NCI-H2196 (cell line): ENCODE data around the gene KDM4B.
"Not testable (repeated sequence)": the region's sequence is repeated elsewhere in the genome, so short reads cannot be mapped to it uniquely, and the experiment has no call there.

Experiments
- DNase-seq: peaks from one replicate; lab custom pipeline; 2025; ENCODE audit not compliant: unreplicated experiment; lab: John Stamatoyannopoulos, UW

The KDM4B gene

GRCh38 chr19:5193192-5193591 lies 224.3 kb downstream of the KDM4B start:
- DNase-seq = no peak

- no peak for DNase-seq
These were observed 225.7 kb downstream of the KDM4B start for GRCh38 chr19:5194641-5195040.

GRCh38 chr19:5195587-5195986 lies 226.7 kb downstream of the KDM4B start:
- not testable (repeated sequence) for DNase-seq

- DNase-seq = no peak
These were observed 227.9 kb downstream of the KDM4B start for GRCh38 chr19:5196832-5197231.

GRCh38 chr19:5200844-5201243 lies 231.9 kb downstream of the KDM4B start:
- no peak for DNase-seq

- DNase-seq = no peak
These were observed 233.6 kb downstream of the KDM4B start for GRCh38 chr19:5202553-5202952.
